ENCODE data around the gene GRB14. TPM values are rescaled to one million over a fixed set of nuclear protein-coding genes. Genes with fewer than 3 reads are reported as not detected.
A peak's percentile ranks its signal among the peaks of the same experiment; 100 is the strongest.

GRB14 gene
- total and polyA plus RNA-seq, 2 of the 13 experiments (the other 11 are each of a cell fraction or from before 2014, with no cell fraction given) = 4.6 to 5.8 TPM

- TF ChIP-seq FOXO1 (CRISPR knock-in tag; IDR thresholded peaks at IDR 0.05) (peak; percentile 36; the same call in 1 of the 2 replicates), ZNF749 (CRISPR knock-in tag; IDR thresholded peaks at IDR 0.05; ENCODE audit: borderline replicate concordance) (peak; percentile 60; the same call in 1 of the 2 replicates), TEF (CRISPR knock-in tag; IDR thresholded peaks at IDR 0.05) (no peak), MXD4 (CRISPR knock-in tag; IDR thresholded peaks at IDR 0.05) (no peak), ZNF83 (CRISPR knock-in tag; IDR thresholded peaks at IDR 0.05; ENCODE audit: borderline replicate concordance) (no peak), FOSL1 (CRISPR knock-in tag; IDR thresholded peaks at IDR 0.05; ENCODE audit: borderline replicate concordance) (no peak), ZNF431 (CRISPR knock-in tag; IDR thresholded peaks at IDR 0.05; ENCODE audit: borderline replicate concordance, low read depth) (peak; percentile 55; the same call in 1 of the 2 replicates), KDM3A (CRISPR knock-in tag; IDR thresholded peaks at IDR 0.05; ENCODE audit: low read depth) (no peak), ZNF574 (CRISPR knock-in tag; IDR thresholded peaks at IDR 0.05) (0 out of 2 replicates have a peak, but pooled peaks have one; percentile 2), ZBTB21 (CRISPR knock-in tag; IDR thresholded peaks at IDR 0.05) (no peak), ZNF512 (CRISPR knock-in tag; IDR thresholded peaks at IDR 0.05) (no peak), ZBTB1 (CRISPR knock-in tag; IDR thresholded peaks at IDR 0.05; ENCODE audit: borderline replicate concordance) (no peak), ZNF619 (CRISPR knock-in tag; IDR thresholded peaks at IDR 0.05) (no peak), HNF4G (IDR thresholded peaks at IDR 0.05; ENCODE audit: borderline replicate concordance, low read depth, low read length) (no peak), HNF4G (CRISPR knock-in tag; IDR thresholded peaks at IDR 0.05; ENCODE audit: borderline replicate concordance, low read depth) (no peak), ZNF768 (CRISPR knock-in tag; IDR thresholded peaks at IDR 0.05) (no peak; the same call in 1 of the 2 replicates), ZBTB20 (CRISPR knock-in tag; IDR thresholded peaks at IDR 0.05; ENCODE audit: borderline replicate concordance, low read depth) (no peak), ZNF34 (CRISPR knock-in tag; IDR thresholded peaks at IDR 0.05; ENCODE audit: borderline replicate concordance) (no peak), IKZF5 (CRISPR knock-in tag; IDR thresholded peaks at IDR 0.05) (no peak), CENPX (CRISPR knock-in tag; IDR thresholded peaks at IDR 0.05) (no peak), ZFP82 (CRISPR knock-in tag; IDR thresholded peaks at IDR 0.05; ENCODE audit: borderline replicate concordance) (peak; percentile 55; the same call in 1 of the 2 replicates), ZNF414 (CRISPR knock-in tag; IDR thresholded peaks at IDR 0.05) (no peak)
Measured at GRCh38 chr2:164620873-164621763, at the start of gene GRB14 (continued).
